NCI-H128 (cell line): Measurements from ENCODE around the gene TOP1.

ENCODE experiments used
- DNase-seq: peaks from one replicate; lab custom pipeline; 2025; ENCODE audit not compliant: unreplicated experiment; lab: John Stamatoyannopoulos, UW

TOP1 gene

DNA sequence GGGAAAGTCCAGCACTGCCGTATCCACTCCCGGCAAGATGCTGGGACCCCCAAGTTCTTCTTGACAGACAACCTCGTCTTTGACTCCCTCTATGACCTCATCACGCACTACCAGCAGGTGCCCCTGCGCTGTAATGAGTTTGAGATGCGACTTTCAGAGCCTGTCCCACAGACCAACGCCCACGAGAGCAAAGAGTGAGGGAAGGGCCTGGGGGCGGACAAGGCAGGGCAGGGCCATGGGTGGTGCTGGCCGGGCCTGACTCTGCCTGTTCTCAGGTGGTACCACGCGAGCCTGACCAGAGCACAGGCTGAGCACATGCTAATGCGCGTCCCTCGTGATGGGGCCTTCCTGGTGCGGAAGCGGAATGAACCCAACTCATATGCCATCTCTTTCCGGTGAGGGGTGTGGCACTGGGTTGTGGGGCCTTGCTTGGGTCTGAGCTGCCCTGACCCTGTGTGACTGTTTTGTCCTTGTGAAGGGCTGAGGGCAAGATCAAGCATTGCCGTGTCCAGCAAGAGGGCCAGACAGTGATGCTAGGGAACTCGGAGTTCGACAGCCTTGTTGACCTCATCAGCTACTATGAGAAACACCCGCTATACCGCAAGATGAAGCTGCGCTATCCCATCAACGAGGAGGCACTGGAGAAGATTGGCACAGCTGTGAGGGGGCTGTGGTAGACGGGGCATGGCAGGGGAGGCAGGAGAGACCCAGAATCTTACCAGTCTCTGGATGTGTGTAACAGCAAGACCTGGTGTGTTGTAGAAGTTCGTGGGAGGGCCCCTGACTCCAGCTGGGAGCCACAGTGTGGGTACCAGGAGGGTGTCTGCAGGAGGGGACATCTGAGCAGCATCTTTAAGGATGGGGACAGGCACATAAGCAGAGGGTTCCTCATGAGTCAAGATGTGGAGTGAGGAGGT lies 137.8 kb downstream of the TOP1 start:
- DNase-seq = no peak

GRCh38 chr20:41167118-41167470 lies 138.5 kb downstream of the TOP1 start:
- no peak for DNase-seq

DNA sequence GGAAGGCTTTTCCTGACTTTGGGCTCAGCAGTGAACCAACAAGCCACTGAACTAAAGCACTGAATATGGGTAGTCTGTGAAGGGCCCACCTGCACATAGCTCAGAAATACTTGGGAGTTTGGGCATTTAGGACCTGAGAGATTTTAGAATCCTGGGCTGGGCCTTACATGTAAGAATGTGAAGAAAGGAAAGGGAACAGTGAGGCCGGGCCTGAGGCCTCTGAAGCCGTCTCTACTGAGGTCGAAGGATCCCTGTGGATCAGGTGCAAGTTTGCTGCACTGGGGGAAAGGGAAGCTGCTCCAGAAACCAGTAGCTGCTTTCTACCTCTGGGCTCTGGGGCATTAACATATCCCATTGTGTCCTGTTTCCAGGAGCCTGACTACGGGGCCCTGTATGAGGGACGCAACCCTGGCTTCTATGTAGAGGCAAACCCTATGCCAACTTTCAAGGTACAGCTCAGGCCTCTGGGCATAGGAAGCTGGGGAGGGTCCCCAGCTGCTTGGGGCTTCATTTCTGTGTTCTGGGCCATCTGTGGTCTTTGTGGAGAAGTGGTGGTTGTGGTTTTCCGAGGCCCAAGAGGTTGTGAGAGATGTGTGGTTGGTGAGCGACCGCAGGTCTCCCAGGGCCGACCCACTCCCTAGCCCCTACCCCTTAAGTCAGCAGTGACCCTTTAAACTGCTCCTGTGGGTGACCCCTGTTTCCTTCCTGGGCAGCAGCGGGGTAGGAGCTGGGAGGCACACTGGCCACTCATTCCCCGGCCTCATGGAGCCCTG lies 139.0 kb downstream of the TOP1 start:
- DNase-seq = no peak

DNA sequence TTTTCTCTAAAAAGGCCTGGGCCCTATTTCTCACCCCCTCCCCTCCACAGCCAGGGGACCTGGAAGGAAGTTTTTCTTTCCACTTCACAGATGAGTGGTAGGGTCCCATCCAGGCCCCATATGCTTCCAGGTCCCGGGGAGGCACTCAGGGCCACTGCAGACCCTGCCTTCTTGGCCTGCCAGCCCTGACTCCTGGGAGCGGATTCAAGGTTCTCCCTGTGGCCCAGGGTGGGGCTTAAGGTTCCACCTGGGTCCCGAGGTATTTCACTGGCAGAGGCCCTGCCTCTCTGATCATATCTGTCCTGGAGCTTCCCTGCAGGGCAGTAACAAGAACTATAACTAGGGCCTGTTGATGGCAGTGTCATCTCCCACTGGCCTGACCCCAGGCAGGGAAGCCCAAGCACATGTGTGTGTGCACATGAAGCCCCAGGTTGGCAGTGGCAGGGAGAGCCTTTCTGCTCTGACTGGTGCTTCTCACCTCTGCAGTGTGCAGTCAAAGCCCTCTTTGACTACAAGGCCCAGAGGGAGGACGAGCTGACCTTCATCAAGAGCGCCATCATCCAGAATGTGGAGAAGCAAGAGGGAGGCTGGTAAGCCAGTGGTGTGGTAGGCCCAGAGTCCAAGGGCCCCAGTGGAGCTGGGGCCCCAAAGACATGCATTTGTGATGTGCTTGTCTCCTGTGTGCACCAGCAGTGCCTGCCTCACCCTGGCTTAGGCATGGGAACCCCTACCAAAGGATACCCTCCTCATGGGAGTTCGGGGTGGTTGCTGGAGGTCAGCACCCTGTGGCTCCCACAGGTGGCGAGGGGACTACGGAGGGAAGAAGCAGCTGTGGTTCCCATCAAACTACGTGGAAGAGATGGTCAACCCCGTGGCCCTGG lies 139.9 kb downstream of the TOP1 start:
- DNase-seq = no peak

DNA sequence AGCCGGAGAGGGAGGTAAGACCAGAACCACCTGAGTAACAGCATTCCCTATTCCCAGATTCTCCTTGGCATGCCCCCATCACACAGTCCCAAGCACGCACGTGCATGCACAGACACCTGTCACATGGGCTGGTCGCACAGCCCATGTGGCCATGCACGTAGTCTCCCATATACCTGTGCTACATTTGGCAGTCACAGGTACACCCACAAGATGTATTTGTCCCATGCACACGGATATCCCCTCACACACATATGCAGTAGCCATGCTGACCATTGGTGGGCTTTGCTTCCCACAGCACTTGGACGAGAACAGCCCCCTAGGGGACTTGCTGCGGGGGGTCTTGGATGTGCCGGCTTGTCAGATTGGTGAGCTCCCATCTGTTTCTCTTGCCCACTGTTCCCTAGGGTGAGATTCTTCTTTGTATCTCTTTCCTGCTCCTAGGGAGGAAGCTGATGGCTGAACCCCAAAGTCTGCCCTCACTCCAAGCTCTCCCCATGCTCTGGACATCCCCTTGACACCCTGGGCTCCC lies 140.6 kb downstream of the TOP1 start:
- DNase-seq = no peak

GRCh38 chr20:41169791-41170351 lies 141.2 kb downstream of the TOP1 start:
- DNase-seq = no peak

DNA sequence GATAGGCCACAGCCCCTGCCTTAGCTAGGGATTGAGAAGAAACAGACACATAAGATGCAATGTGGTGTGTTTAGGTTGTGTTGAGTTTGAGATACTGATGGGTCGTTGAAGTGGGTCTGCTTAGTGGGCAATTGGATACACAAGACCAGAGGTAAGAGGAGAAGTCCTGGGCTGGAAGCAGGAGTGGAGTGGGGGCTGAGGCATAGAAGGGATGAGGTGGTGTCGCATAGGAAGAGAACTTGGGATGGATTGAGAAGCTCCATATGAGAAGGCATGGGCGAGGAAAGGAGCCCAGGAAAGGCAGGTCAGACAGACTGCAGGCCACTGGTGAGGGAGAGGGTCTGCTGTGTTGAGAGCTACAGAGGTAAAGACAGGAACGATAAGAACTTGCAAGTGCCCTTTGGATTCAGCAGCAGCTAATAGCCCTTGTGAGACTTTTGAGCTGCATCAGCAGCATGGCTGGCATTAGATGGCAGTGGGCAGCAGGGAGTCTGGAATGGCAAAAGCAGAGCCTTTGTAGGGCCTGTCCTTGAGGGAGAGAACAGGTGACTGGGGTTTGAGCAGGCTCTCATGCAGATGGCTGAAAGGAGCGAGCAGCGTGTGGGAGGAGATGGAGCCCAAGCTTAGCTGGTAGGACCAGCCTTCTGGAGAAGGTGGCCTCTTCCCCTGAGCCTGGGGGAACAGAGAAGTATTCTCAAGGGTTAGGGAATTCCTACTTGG lies 141.9 kb downstream of the TOP1 start:
- no peak for DNase-seq

GRCh38 chr20:41171736-41172295 lies 143.2 kb downstream of the TOP1 start:
- no peak for DNase-seq

DNA sequence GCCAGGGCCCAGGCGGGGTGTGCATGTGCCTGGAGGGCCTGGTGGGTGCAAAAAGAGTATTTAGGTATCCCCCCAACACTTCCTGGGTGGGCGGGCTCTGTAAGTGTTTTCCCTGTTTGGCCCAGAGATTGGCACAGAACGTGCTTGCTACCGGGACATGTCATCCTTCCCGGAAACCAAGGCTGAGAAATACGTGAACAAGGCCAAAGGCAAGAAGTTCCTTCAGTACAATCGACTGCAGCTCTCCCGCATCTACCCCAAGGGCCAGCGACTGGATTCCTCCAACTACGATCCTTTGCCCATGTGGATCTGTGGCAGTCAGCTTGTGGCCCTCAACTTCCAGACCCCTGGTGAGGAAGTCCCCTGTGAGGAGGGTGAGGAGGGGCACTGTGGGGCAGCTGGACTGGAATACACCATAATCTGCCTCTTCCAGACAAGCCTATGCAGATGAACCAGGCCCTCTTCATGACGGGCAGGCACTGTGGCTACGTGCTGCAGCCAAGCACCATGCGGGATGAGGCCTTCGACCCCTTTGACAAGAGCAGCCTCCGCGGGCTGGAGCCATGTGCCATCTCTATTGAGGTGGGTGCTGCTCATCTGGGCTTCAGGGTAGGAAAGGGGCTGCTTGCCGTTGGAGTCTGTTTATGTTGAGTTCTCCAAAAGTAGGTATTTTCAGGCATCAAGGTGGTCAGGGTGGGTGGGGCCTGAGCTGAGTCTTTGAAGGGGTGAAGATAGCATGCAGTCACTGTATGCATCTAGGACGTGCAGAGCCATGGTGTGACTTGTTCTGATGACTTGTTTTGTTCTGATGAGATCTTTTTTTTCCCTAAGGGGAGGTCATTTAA lies 143.9 kb downstream of the TOP1 start:
- no peak for DNase-seq

- peak; percentile 19 for DNase-seq
Observed at GRCh38 chr20:41173161-41173721, 144.6 kb downstream of the TOP1 start.

DNA sequence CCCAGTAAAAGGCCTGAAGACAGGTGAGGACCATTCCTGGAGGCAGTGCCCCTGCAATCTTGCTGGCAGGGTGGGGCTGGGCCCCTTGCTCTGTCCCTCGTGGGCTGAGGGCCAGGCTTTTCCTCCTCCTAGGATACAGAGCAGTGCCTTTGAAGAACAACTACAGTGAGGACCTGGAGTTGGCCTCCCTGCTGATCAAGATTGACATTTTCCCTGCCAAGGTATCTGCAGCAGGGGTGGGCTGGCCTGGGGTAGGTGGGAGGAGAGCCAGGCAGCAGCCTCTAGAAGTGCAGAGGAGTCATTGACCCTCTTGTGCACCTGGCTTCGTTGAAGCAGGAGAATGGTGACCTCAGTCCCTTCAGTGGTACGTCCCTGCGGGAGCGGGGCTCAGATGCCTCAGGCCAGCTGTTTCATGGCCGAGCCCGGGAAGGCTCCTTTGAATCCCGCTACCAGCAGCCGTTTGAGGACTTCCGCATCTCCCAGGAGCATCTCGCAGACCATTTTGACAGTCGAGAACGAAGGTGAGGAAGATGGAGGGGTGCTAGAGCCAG lies 145.2 kb downstream of the TOP1 start:
- DNase-seq = no peak
